NCI-H1105 (cell line): ENCODE measurements around the gene PITPNC1.

Experiments used
- DNase-seq: peaks from one replicate; lab custom pipeline; 2025; lab: John Stamatoyannopoulos, UW

The PITPNC1 gene

GRCh38 chr17:67733449-67733848 is 356.4 kb downstream of the PITPNC1 start:
- DNase-seq, result no peak

- no peak for DNase-seq
Measured at GRCh38 chr17:67737145-67737544, 360.1 kb downstream of the PITPNC1 start.

GRCh38 chr17:67742025-67742424 is 364.9 kb downstream of the PITPNC1 start:
- DNase-seq, result no peak
